DMS 273 treated with DMSO at 0.1 percent for 48 hours (cell line): ENCODE results near the gene EMP1.

Source experiments
- DNase-seq: peaks from one replicate; lab custom pipeline; 2025; lab: John Stamatoyannopoulos, UW

Gene EMP1

DNA sequence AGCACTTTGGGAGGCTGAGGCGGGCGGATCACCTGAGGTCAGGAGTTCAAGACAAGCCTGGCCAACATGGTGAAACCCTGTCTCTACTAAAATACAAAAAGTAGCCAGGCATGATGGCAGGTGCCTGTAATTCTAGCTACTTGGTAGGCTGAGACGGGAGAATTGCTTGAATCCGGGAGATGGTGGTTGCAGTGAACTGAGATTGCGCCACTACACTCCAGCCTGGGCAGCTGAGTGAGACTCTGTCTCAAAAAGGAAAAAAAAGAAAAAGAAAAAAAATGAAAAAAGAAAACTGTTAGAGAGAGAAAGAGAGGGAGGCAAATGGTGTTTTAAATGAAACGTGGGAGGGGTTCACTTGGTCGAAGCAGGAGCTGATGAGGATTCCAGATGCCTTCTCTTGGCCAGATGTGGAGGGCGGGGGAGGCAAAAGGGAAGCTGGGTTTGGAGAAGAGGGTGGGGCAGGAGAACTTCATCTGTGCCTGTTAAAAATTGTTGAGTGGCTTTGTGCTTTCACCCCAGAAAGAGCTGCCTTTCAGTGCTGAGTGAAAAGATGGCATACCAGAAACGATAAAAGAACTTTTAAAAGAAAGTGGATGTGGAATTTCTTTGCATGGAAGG, 1.1 kb downstream of the EMP1 start:
- DNase-seq: no peak

GRCh38 chr12:13198241-13198640, 1.7 kb downstream of the EMP1 start:
- DNase-seq: no peak

- no peak for DNase-seq
Observed at GRCh38 chr12:13198876-13199275, 2.4 kb downstream of the EMP1 start.

DNA sequence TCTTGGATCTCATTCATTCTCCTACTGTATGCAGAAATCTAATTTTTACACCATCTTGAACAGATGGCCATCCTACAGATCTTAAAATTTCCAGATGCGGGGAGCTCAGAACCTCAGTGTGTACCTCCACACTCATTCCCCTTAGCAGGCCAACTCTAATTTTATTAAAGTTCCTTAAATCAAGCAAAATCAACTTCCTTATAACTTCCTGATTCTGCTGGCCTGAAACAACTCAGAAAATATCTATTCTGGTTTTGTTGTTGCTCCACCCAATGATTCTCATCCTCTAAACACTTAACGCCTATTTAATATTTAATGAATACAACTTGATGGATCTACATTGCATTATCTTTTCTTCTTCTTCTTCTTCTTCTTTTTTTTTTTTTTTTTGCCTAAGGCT, 3.1 kb downstream of the EMP1 start:
- DNase-seq: no peak

- no peak for DNase-seq
Observed at GRCh38 chr12:13200841-13201240, 4.3 kb downstream of the EMP1 start.

DNA sequence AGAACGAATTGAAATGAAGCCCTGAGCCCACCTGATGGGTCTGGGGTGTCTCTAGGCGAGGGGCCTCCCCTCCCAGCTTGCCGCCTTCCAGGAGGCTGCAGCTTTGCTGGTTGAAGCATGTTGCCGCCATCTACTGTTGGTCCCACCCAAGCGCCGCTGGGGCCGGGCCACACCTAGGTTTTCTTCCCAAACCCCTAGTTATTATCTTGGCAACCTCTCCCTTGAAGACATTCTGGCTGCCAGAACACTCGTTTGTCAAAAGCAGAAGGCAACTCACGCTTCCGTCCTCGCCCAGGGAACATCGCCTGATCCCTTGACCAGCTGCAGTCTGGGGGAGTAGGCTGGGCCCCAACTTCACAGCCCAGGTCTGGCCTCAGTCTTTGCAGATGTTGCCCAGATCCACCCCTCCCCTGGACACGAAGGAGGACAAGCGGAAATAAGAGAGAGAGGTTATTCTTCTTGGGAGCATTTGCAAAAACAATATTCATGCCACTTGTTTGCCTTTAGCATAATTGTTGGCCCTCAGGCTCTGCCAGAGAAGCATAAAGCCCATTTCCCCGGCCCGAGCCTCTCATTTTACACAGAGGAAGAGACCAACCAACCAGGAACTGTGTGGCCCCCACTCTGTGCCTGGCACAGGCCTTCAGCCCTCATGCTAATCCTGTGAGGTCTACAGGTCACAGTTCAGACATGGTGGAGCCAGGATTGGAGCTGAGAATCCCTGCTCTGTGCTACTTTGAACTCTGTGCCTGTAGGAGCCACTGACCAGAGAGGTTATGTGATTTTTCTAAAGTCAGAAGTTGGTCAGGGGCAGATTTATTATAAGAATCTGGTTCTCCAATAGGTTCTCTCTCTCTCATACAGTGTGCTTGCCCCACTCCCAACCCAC, 6.8 kb downstream of the EMP1 start:
- DNase-seq: no peak

GRCh38 chr12:13204428-13204827, 7.9 kb downstream of the EMP1 start:
- no peak for DNase-seq

DNA sequence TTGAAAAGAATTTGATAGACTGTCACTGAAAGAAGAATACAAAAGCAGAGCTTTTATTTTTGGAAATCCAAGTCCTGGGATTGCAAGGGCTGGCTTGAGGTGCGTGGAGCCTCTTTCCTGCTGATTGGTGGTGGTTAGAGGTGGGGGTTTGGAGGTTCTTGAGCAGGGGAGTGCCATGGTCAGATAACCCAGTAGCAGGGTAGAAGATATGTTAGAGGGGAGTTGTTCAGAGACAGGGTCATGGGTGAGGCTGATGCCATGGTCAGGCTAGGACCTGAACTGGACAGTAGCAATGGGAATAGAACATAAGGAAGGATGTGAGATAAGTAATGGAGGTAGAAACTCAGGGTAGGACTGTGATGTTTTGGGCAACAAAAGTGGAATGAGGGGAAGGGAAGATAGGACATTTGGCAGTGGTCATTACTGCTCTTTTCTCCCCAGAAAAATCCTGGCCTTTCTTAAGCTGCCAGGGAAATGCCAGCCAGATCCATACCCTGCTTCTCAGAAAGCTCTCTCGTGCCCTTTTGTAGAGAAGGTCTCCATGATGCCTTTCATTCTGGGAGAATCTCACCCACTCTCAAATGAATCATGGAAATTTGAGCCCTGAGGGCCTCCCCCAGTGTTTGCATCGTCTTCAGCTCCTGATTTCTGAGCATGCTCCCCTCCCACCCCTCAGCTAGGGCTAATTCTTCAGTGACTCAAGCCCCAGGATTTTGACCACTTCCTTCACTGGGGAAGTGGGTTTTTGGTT, 9.5 kb downstream of the EMP1 start:
- DNase-seq: no peak

DNA sequence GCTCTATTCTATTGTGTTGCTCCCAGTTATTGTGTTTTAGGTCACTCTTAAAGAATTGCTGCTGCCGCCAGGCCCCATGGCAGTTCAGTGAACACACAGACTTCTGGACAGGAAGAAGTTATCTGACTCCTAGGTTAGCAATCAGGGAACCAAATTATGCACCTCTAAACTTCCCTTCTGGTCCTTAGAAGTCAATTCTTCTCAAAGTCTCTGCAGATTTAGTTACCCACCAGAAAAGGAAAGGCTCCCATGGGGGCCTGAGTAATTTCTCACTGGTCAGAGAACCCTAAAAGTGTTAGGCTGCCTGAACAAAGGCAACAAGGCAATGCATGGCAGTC, 10.0 kb downstream of the EMP1 start:
- no peak for DNase-seq

DNA sequence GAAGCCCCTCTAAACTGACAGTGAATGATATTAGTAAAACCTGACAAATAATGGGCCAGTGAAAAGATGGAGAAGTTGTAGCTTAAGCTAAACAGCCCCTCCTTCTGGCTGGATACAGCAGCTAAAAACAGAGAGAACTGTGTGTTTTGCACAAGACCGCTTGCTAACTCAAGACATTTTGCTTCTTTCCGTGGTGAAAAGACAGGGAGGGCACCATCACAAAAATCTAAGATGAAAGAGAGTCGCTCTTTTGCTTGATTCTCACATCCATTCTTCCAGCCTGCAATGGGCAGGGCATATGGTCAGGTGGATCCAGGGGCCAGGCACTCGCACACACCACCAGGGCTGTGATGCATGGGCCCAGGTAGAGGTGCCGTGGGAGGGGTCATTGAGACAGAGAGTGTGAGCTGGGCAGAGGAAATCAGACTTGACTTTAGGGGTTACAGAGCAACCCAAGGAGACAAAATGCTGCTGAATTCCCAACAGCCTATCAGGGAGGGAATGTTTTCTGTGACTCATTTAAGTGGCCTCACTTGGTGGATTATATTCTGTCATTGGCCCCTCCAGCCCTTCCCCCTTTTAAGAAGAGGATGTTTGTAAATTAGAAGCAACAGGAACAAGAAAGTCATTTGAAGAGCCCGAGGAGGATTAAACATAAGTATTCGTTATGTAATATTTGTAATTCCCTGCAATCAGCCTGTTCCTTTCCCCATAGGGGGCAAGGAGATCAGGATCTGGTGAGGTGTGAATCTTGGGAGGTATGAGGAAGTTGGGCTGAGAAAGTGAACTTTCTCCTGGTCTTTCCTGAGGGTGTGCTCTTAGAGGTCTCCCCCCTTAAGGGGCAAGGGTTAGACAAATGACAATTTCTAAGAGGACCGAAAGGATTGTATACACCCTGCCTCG, 12.3 kb downstream of the EMP1 start:
- no peak for DNase-seq

- no peak for DNase-seq
Observed at GRCh38 chr12:13209436-13210235, 13.1 kb downstream of the EMP1 start.

DNA sequence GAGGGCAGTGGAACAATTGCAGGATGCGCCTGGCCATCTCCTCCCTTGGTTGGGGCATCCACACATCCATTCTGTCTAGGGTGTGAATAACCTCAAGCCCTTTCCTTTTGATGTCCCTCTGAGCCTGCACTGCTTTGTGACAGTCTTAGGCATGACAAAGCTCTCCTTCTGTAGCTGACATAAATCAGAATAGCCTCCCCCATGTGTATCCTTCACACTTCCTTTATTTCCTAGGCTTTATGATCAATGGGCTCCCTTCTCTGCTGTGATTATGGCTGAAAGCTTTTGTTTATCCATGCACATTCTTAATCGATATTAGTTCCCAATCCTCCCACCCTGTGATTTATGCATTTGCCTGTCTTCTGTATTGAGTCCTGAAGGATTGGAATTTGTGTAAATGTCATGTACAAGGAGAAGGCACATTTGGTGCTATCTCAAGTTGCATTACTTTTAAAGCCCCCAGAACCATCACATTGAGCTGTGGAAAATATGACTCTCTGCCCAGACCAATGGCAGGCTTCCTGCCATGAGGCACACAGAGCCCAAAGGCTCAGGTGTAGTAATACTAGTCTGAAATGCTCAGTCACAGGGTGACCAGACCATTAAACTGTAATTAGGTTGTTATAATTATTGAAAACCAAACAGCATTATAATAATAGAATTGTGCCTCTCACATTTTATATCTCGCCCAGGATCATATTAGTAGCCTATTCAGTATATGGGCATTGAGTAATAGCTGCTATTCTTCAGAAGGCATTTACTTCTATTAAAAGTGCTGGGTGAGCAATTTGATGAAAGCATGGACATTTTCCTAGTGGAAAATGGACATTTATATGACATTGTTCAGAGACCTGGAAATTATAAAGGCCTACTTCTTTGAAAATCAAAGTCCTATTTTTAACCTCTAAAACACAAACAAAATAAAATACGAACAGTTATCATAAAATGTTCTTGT, 14.0 kb downstream of the EMP1 start:
- DNase-seq: no peak

DNA sequence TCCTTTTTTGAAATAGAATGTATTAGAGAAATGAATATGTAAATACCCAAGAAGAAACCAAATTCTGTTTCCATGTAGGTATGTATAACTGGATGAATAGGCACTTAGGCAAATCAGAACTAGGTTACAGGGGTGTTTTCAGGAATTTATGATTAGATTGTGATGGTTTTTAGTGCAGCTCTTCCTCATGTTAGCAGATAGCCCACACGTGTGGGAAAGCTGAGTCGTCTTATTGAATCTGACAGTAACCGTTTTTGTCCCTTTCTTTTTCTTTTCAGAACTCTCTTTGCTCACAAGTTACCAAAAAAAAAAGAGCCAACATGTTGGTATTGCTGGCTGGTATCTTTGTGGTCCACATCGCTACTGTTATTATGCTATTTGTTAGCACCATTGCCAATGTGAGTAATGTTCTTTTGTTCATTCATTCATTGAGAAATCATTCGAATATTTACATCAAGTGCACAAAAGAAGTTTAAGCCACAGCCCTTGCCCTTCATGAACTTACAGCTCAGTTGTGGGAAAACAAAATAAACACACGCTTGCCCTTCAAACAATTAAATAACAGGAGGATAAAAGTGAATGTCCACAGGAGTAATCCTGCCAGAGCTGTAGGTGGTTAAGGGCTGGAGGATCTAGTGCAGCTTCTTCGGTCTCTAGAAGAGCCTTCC, 14.8 kb downstream of the EMP1 start:
- no peak for DNase-seq

DNA sequence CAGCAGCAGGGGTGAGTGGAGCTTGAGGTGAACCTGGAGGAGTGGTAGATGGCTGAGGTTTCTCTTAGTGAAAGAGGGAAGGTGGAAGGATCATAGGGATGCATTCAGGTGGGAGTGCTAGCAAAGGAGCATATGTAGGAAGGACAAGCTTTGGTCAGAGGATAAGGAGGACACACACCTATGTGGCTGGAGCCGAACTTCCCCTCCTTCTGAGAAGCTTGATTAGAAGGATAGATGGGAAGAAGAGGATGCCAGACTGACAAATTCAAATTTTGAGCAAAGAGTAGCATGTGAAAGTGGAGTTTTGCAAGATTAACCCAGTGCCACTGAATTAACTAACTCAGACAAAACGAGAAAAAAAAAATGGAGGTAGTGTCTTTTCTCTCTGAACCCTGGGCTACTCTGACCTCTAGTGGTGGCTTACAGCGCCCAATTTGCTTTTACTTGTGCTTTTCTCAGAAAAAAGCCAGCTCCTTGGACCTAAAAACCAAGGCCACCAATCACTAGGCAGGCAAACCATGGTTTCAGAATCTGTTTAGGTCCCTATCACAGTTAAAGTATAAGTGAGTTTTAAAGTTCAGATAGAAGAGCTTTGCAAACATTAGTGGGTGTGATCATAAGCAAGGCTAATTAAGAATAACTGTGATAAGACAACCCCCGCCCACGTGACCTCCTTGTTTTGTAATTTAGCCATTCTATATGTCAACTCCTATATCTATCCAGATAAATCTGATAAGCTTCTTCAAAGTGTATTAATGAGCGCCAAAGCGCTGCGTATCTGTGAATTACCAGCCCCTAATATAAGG, 15.5 kb downstream of the EMP1 start:
- no peak for DNase-seq

- DNase-seq: no peak
Observed at GRCh38 chr12:13215056-13215455, 18.5 kb downstream of the EMP1 start.

DNA sequence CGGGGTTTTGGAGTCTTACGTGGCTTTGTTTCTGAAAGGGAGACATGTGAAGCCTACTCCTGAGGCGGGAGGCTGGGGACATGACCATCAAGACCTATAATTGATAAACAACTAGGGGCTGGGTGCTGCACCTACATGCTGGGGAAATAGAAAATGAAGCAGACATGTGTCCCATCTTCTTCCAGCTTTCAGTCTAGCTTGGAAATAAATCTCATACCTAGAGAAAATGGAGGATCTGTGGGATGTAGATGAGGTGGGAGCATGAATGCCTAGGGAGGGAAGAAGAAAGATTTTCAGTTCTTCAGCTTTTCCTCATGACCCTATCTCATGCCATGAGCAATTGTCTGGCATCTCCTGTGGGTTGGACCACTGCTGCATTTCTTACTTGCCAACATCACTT, 22.1 kb downstream of the EMP1 start:
- DNase-seq: no peak

DNA sequence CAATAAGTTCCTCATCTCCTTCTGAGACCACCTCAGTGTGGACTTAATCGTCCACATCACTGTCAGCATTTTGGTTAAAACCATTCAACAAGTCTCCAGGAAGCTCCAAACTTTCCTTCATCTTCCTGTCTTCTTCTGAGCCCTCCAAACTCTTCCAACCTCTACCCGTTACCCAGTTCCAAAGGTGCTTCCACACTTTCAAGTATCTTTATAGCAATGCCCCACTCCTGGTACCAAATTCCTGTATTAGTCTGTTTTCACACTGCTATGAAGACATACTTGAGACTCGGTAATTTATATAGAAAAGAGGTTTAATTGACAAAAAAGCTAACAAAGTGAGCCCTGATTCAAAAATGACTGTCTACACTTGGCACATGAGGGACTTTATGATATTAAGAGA, 22.8 kb downstream of the EMP1 start:
- DNase-seq: no peak

- DNase-seq: no peak
Observed at GRCh38 chr12:13220838-13221237, 24.3 kb downstream of the EMP1 start.

- DNase-seq: no peak
Observed at GRCh38 chr12:13222076-13222475, 25.6 kb downstream of the EMP1 start.
